Naive thymus-derived CD8-positive, alpha-beta T cell (primary cell): ENCODE data around the gene CABP2. TPM values are rescaled to one million over a fixed set of nuclear protein-coding genes. Genes with fewer than 3 reads are reported as not detected.
A peak's percentile ranks its signal among the peaks of the same experiment; 100 is the strongest.

Experiments used
- ATAC-seq, 2 donors: fragments of 150-1000 bp; cut with Tn5 transposase in 1 of 2; sonication (Bioruptor Pico), chemical (Tn5 transposase) in 1 of 2; 1 replicate in 1 of 2; 2 replicates in 1 of 2; pipeline ENCODE4 v1.10.0; 2021; ENCODE audit warnings: mild to moderate bottlenecking in 2 of 2, moderate library complexity in 2 of 2
- POLR2A ChIA-PET: fragments of 350-600 bp; sonication (Branson Sonifier 250); formaldehyde crosslinking; loops from one replicate; lab custom pipeline; 2021; ENCODE audit warnings: antibody characterized with exemption; lab: Charles Lee
- DNase-seq, 10 donors: peaks; one replicate each; pipeline versions ENCODE4 v3.0.0 to v3.0.0-alpha.2; 2020 to 2022
- H3K27ac Mint-ChIP-seq, 10 donors: one replicate each; pipeline ENCODE4 v1.8.0; 2020 to 2022; ENCODE audit warnings: mild to moderate bottlenecking in 10 of 10, mixed read lengths in 10 of 10, moderate library complexity in 4 of 10, inconsistent platforms in 1 of 10
- H3K27me3 Mint-ChIP-seq, 5 donors: one replicate each; pipeline ENCODE4 v1.8.0; 2021 to 2022; ENCODE audit warnings: mixed read lengths in 5 of 5
- H3K36me3 Mint-ChIP-seq, 3 donors: one replicate each; pipeline ENCODE4 v1.8.0; 2020 to 2022; ENCODE audit warnings: mixed read lengths in 3 of 3, mild to moderate bottlenecking in 2 of 3, inconsistent platforms in 1 of 3
- H3K4me1 Mint-ChIP-seq, 4 donors: one replicate each; pipeline ENCODE4 v1.8.0; 2021 to 2022; ENCODE audit warnings: mixed read lengths in 4 of 4
- H3K4me3 Mint-ChIP-seq, 10 donors: one replicate each; pipeline ENCODE4 v1.8.0; 2020 to 2022; ENCODE audit warnings: mild to moderate bottlenecking in 10 of 10, mixed read lengths in 10 of 10, moderate library complexity in 6 of 10, inconsistent platforms in 1 of 10
- H3K9me3 Mint-ChIP-seq, 9 donors: one replicate each; pipeline ENCODE4 v1.8.0; 2020 to 2022; ENCODE audit warnings: mixed read lengths in 9 of 9, mild to moderate bottlenecking in 3 of 9, inconsistent platforms in 1 of 9, moderate library complexity in 1 of 9
- polyA plus RNA-seq, 3 donors: library from polyadenylated mRNA; unstranded; fragments of 300-500 nt; fragmentation: Illumina TruSeq; gene quantifications; one replicate each; pipeline ENCODE4 v1.2.3, GENCODE V29; 2021
- total RNA-seq, 8 experiments: library from RNA in 2 of 8; stranded (reverse) in 2 of 8; gene quantifications; one replicate each; pipeline ENCODE4 v1.2.3 and lab custom pipeline; 2021 to 2026

The CABP2 gene
- total and polyA plus RNA-seq, 5 experiments from 2014 or later, result not detected

GRCh38 chr11:67497656-67498291 is 25.5 kb downstream of the CABP2 start:
- ATAC-seq (no peak), DNase-seq (no peak)
- Mint-ChIP-seq H3K36me3 (peaks cover 0 to 49% (median 0%) of the 10 kb centered on the region in 3 donors), H3K9me3 (no peaks in the 10 kb centered on the region), H3K4me3 (peak overlapping the region in 1 of 10 donors; percentile 34), H3K27ac (peak overlapping the region in 3 of 10 donors; percentile 61 to 77 (median 62)), H3K27me3 (no peaks in the 10 kb centered on the region), H3K4me1 (peaks cover 9 to 17% (median 12%) of the 10 kb centered on the region in 4 donors)
- POLR2A ChIA-PET, result interaction anchor here (8.8 kb wide), 1 partner anchor 12 kb away, joined by 118 read pairs; the partner anchor contains the start of gene AIP

GRCh38 chr11:67496113-67496512 is 27.1 kb downstream of the CABP2 start:
- ATAC-seq, result no peak
- H3K27ac Mint-ChIP-seq, result peak overlapping the region in 5 of 10 donors; percentile 22 to 73 (median 29)
- no peak for DNase-seq
- peaks cover 4 to 8% (median 7%) of the 10 kb centered on the region in 4 donors for H3K4me1 Mint-ChIP-seq
- POLR2A ChIA-PET, result interaction anchor here (1.3 to 1.7 kb wide), 2 partner anchors 11 to 12 kb away, joined by 3 to 8 read pairs; no protein-coding TSS in a partner anchor
- H3K36me3 Mint-ChIP-seq, result peaks cover 0 to 42% (median 0%) of the 10 kb centered on the region in 3 donors
- no peak overlapping the region for H3K4me3 Mint-ChIP-seq
- no peaks in the 10 kb centered on the region for H3K9me3 Mint-ChIP-seq
- no peaks in the 10 kb centered on the region for H3K27me3 Mint-ChIP-seq

GRCh38 chr11:67495234-67496005 is 27.8 kb downstream of the CABP2 start:
- DNase-seq, result no peak
- no peaks in the 10 kb centered on the region for H3K27me3 Mint-ChIP-seq
- H3K4me3 Mint-ChIP-seq, result no peak overlapping the region
- peak overlapping the region in 2 of 10 donors; percentile 48 to 76 for H3K27ac Mint-ChIP-seq
- H3K4me1 Mint-ChIP-seq, result peaks cover 0 to 3% (median under 1%) of the 10 kb centered on the region in 4 donors
- POLR2A ChIA-PET, result interaction anchor here (0.6 to 1.8 kb wide), 5 partner anchors 10 to 113 kb away, joined by 3 to 8 read pairs (median 5); partner anchors contain the start of gene PPP1CA
- H3K36me3 Mint-ChIP-seq, result peaks cover 0 to 42% (median 0%) of the 10 kb centered on the region in 3 donors
- no peaks in the 10 kb centered on the region for H3K9me3 Mint-ChIP-seq
- no peak for ATAC-seq

- H3K27ac Mint-ChIP-seq, result peak overlapping the region in 2 of 10 donors; percentile 59 to 80
- no peak for ATAC-seq
- POLR2A ChIA-PET, result interaction anchor here (0.6 to 1.8 kb wide), 6 partner anchors 9 to 112 kb away, joined by 3 to 8 read pairs (median 4); partner anchors contain the start of gene PPP1CA
- no peak overlapping the region for H3K4me3 Mint-ChIP-seq
- H3K4me1 Mint-ChIP-seq, result peaks cover 3 to 9% (median 3%) of the 10 kb centered on the region in 4 donors
- H3K36me3 Mint-ChIP-seq, result peaks cover 0 to 50% (median 3%) of the 10 kb centered on the region in 3 donors
- H3K9me3 Mint-ChIP-seq, result no peaks in the 10 kb centered on the region
- DNase-seq, result no peak
- H3K27me3 Mint-ChIP-seq, result no peaks in the 10 kb centered on the region
These were observed 28.6 kb downstream of the CABP2 start for GRCh38 chr11:67494371-67495233.

- no peak overlapping the region for H3K4me3 Mint-ChIP-seq
- no peaks in the 10 kb centered on the region for H3K27me3 Mint-ChIP-seq
- no peaks in the 10 kb centered on the region for H3K9me3 Mint-ChIP-seq
- POLR2A ChIA-PET, result interaction anchor here (1.1 to 2.0 kb wide), 5 partner anchors 10 to 92 kb away, joined by 3 to 10 read pairs (median 6); partner anchors contain the start of genes PITPNM1, PPP1CA, PTPRCAP and RPS6KB2
- H3K36me3 Mint-ChIP-seq, result peaks cover 0 to 48% (median 5%) of the 10 kb centered on the region in 3 donors
- H3K4me1 Mint-ChIP-seq, result peaks cover 5 to 14% (median 7%) of the 10 kb centered on the region in 4 donors
- peak overlapping the region in 2 of 10 donors; percentile 44 to 59 for H3K27ac Mint-ChIP-seq
- no peak for DNase-seq
- ATAC-seq, result no peak
These were observed 29.5 kb downstream of the CABP2 start for GRCh38 chr11:67493548-67494370.

- Mint-ChIP-seq H3K36me3 (peaks cover 0 to 56% (median 7%) of the 10 kb centered on the region in 3 donors), H3K27me3 (no peaks in the 10 kb centered on the region), H3K4me3 (no peak overlapping the region), H3K4me1 (peaks cover 10 to 21% (median 13%) of the 10 kb centered on the region in 4 donors), H3K9me3 (no peaks in the 10 kb centered on the region), H3K27ac (no peak overlapping the region)
- peak in 1 of 2 donors; percentile 36 for ATAC-seq
- POLR2A ChIA-PET, result interaction anchor here (0.9 to 2.0 kb wide), 8 partner anchors 8 to 140 kb away, joined by 3 to 10 read pairs (median 5); partner anchors contain the start of genes PITPNM1, POLD4, PTPRCAP and RPS6KB2
- DNase-seq, result no peak
These were observed 30.3 kb downstream of the CABP2 start for GRCh38 chr11:67492801-67493547.

GRCh38 chr11:67492069-67492727 is 31.0 kb downstream of the CABP2 start:
- no peaks in the 10 kb centered on the region for H3K27me3 Mint-ChIP-seq
- H3K9me3 Mint-ChIP-seq, result no peaks in the 10 kb centered on the region
- ATAC-seq, result no peak
- POLR2A ChIA-PET, result interaction anchor here (0.6 to 2.0 kb wide), 10 partner anchors 9 to 139 kb away, joined by 3 to 10 read pairs (median 4); partner anchors contain the start of genes AIP, PITPNM1, POLD4 and PTPRCAP
- peaks cover 0 to 61% (median 9%) of the 10 kb centered on the region in 3 donors for H3K36me3 Mint-ChIP-seq
- no peak for DNase-seq
- H3K4me1 Mint-ChIP-seq, result peaks cover 13 to 29% (median 20%) of the 10 kb centered on the region in 4 donors
- H3K4me3 Mint-ChIP-seq, result no peak overlapping the region
- peak overlapping the region in 1 of 10 donors; percentile 3 for H3K27ac Mint-ChIP-seq

- Mint-ChIP-seq H3K4me3 (no peak overlapping the region), H3K27me3 (no peaks in the 10 kb centered on the region), H3K4me1 (peaks cover 12 to 36% (median 26%) of the 10 kb centered on the region in 4 donors), H3K36me3 (peaks cover 0 to 62% (median 12%) of the 10 kb centered on the region in 3 donors), H3K27ac (peak overlapping the region in 5 of 10 donors; percentile 6 to 51 (median 43)), H3K9me3 (no peaks in the 10 kb centered on the region)
- POLR2A ChIA-PET, result interaction anchor here (0.6 to 2.1 kb wide), 15 partner anchors 9 to 220 kb away, joined by 3 to 8 read pairs (median 3); partner anchors contain the start of genes AIP, PITPNM1, POLD4 and RPS6KB2
- DNase-seq (no peak), ATAC-seq (no peak)
These were observed 31.8 kb downstream of the CABP2 start for GRCh38 chr11:67491276-67492068.

- peaks cover 18 to 44% (median 33%) of the 10 kb centered on the region in 4 donors for H3K4me1 Mint-ChIP-seq
- no peak for ATAC-seq
- H3K9me3 Mint-ChIP-seq, result no peaks in the 10 kb centered on the region
- H3K4me3 Mint-ChIP-seq, result no peak overlapping the region
- H3K27me3 Mint-ChIP-seq, result no peaks in the 10 kb centered on the region
- no peak for DNase-seq
- H3K36me3 Mint-ChIP-seq, result peaks cover 0 to 58% (median 12%) of the 10 kb centered on the region in 3 donors
- peak overlapping the region in 3 of 10 donors; percentile 4 to 55 (median 43) for H3K27ac Mint-ChIP-seq
- POLR2A ChIA-PET, result interaction anchor here (0.7 to 2.1 kb wide), 10 partner anchors 8 to 220 kb away, joined by 3 to 8 read pairs (median 4); partner anchors contain the start of gene PITPNM1
These were observed 32.5 kb downstream of the CABP2 start for GRCh38 chr11:67490727-67491065.
